Fibroblast of lung (primary cell): ENCODE results near the gene PPP1R15B.

ENCODE experiments used
- EZH2 ChIP-seq: IDR thresholded peaks from 2 replicates; pipeline ENCODE4 v1.5.1; 2012; ENCODE audit warnings: low read length, control low read depth, mild to moderate bottlenecking; ENCODE audit errors: missing control alignments
- TF ChIP-seq, protein P1 (sequence below), 2 donors: IDR thresholded peaks in 1 of 2; conservative IDR thresholded peaks in 1 of 2; 1 replicate in 1 of 2; 2 replicates in 1 of 2; pipeline ENCODE4 v1.5.1; 2011 to 2012; ENCODE audit warnings: low read length in 2 of 2, control low read depth in 1 of 2, inconsistent platforms in 1 of 2, low read depth in 1 of 2, mild to moderate bottlenecking in 1 of 2

GRCh38 chr1:204416589-204417073 lies 5.0 kb upstream of the PPP1R15B start:
- TF ChIP-seq, protein P1, sequence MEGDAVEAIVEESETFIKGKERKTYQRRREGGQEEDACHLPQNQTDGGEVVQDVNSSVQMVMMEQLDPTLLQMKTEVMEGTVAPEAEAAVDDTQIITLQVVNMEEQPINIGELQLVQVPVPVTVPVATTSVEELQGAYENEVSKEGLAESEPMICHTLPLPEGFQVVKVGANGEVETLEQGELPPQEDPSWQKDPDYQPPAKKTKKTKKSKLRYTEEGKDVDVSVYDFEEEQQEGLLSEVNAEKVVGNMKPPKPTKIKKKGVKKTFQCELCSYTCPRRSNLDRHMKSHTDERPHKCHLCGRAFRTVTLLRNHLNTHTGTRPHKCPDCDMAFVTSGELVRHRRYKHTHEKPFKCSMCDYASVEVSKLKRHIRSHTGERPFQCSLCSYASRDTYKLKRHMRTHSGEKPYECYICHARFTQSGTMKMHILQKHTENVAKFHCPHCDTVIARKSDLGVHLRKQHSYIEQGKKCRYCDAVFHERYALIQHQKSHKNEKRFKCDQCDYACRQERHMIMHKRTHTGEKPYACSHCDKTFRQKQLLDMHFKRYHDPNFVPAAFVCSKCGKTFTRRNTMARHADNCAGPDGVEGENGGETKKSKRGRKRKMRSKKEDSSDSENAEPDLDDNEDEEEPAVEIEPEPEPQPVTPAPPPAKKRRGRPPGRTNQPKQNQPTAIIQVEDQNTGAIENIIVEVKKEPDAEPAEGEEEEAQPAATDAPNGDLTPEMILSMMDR (conservative IDR thresholded peaks at IDR 0.05 in 1 of 2, IDR thresholded peaks at IDR 0.05 in 1 of 2; ENCODE audit: low read depth in 1 of 2, low read length in 2 of 2), result no peak
- no peak for TF ChIP-seq EZH2
